Measurements from ENCODE around the gene CHST8.
"Not testable (repeated sequence)": the region's sequence is repeated elsewhere in the genome, so short reads cannot be mapped to it uniquely, and the experiment has no call there.

The CHST8 gene

GRCh38 chr19:33690378-33691029, 68.8 kb downstream of the CHST8 start:
- DNase-seq (ENCODE audit: low read depth), result no peak

- DNase-seq (ENCODE audit: low read depth), result no peak
These were observed 69.3 kb downstream of the CHST8 start for GRCh38 chr19:33691030-33691427.

- no peak for DNase-seq (ENCODE audit: low read depth)
These were observed 70.0 kb downstream of the CHST8 start for GRCh38 chr19:33691736-33692135.

- DNase-seq (ENCODE audit: low read depth), result no peak
These were observed 71.9 kb downstream of the CHST8 start for GRCh38 chr19:33693678-33694077.

- DNase-seq (ENCODE audit: low read depth), result not testable (repeated sequence)
These were observed 73.8 kb downstream of the CHST8 start for GRCh38 chr19:33695547-33695946.

- no peak for DNase-seq (ENCODE audit: low read depth)
These were observed 76.0 kb downstream of the CHST8 start for GRCh38 chr19:33697766-33698165.

- DNase-seq (ENCODE audit: low read depth), result no peak
These were observed 77.1 kb downstream of the CHST8 start for GRCh38 chr19:33698576-33699435.

GRCh38 chr19:33699754-33700407, 78.1 kb downstream of the CHST8 start:
- no peak for DNase-seq (ENCODE audit: low read depth)

GRCh38 chr19:33700408-33701013, 78.8 kb downstream of the CHST8 start:
- DNase-seq (ENCODE audit: low read depth), result no peak

GRCh38 chr19:33701565-33701964, 79.8 kb downstream of the CHST8 start:
- DNase-seq (ENCODE audit: low read depth), result no peak

GRCh38 chr19:33702606-33703437, 81.1 kb downstream of the CHST8 start:
- no peak for DNase-seq (ENCODE audit: low read depth)

- no peak for DNase-seq (ENCODE audit: low read depth)
These were observed 81.6 kb downstream of the CHST8 start for GRCh38 chr19:33703438-33703750.

GRCh38 chr19:33703821-33704220, 82.1 kb downstream of the CHST8 start:
- DNase-seq (ENCODE audit: low read depth), result no peak

- DNase-seq (ENCODE audit: low read depth), result no peak
These were observed 82.5 kb downstream of the CHST8 start for GRCh38 chr19:33704271-33704670.

GRCh38 chr19:33705090-33705847, 83.5 kb downstream of the CHST8 start:
- no peak for DNase-seq (ENCODE audit: low read depth)

- DNase-seq (ENCODE audit: low read depth), result no peak
These were observed 84.1 kb downstream of the CHST8 start for GRCh38 chr19:33705860-33706259.

GRCh38 chr19:33706631-33707030, 84.9 kb downstream of the CHST8 start:
- no peak for DNase-seq (ENCODE audit: low read depth)

- no peak for DNase-seq (ENCODE audit: low read depth)
These were observed 90.5 kb downstream of the CHST8 start for GRCh38 chr19:33712268-33712667.

GRCh38 chr19:33713194-33713593, 91.4 kb downstream of the CHST8 start:
- DNase-seq (ENCODE audit: low read depth), result no peak

GRCh38 chr19:33714149-33714548, 92.4 kb downstream of the CHST8 start:
- no peak for DNase-seq (ENCODE audit: low read depth)

- DNase-seq (ENCODE audit: low read depth), result no peak
These were observed 93.7 kb downstream of the CHST8 start for GRCh38 chr19:33715462-33715861.
